ENCODE data around the gene FOXJ1.

FOXJ1 gene

GRCh38 chr17:76160896-76161528 lies 20.0 kb upstream of the FOXJ1 start:
- no peak for TF ChIP-seq OSR1 (CRISPR knock-in tag; IDR thresholded peaks at IDR 0.05)
- no peak for TF ChIP-seq ESRRG (CRISPR knock-in tag; IDR thresholded peaks at IDR 0.05)
- TF ChIP-seq SNAI2 (CRISPR knock-in tag; IDR thresholded peaks at IDR 0.05): no peak
- TF ChIP-seq ZFP3 (CRISPR knock-in tag; IDR thresholded peaks at IDR 0.05): no peak
- no peak for TF ChIP-seq RARB (CRISPR knock-in tag; IDR thresholded peaks at IDR 0.05)
- TF ChIP-seq ZFP30 (CRISPR knock-in tag; IDR thresholded peaks at IDR 0.05): no peak
- TF ChIP-seq PATZ1 (CRISPR knock-in tag; IDR thresholded peaks at IDR 0.05; ENCODE audit: borderline replicate concordance): no peak
- no peak for TF ChIP-seq ZNF70 (CRISPR knock-in tag; IDR thresholded peaks at IDR 0.05)
- no peak for TF ChIP-seq POU6F1 (CRISPR knock-in tag; IDR thresholded peaks at IDR 0.05; ENCODE audit: borderline replicate concordance, low read depth)
- no peak for TF ChIP-seq ZNF8 (CRISPR knock-in tag; IDR thresholded peaks at IDR 0.05)
- no peak for TF ChIP-seq CREB5 (CRISPR knock-in tag; IDR thresholded peaks at IDR 0.05; ENCODE audit: low read depth)
- TF ChIP-seq CSDC2 (CRISPR knock-in tag; IDR thresholded peaks at IDR 0.05): no peak
- no peak for ATAC-seq

- TF ChIP-seq SNAI2 (CRISPR knock-in tag; IDR thresholded peaks at IDR 0.05) (no peak), CREB5 (CRISPR knock-in tag; IDR thresholded peaks at IDR 0.05; ENCODE audit: low read depth) (no peak), ZNF565 (CRISPR knock-in tag; conservative IDR thresholded peaks at IDR 0.05; ENCODE audit: low read depth) (no peak)
Measured at GRCh38 chr17:76159157-76159556, 18.1 kb upstream of the FOXJ1 start.

GRCh38 chr17:76157759-76158158 lies 16.7 kb upstream of the FOXJ1 start:
- ATAC-seq: no peak
- no peak for TF ChIP-seq ISL1 (CRISPR knock-in tag; IDR thresholded peaks at IDR 0.05)
- no peak for TF ChIP-seq ZFP3 (CRISPR knock-in tag; IDR thresholded peaks at IDR 0.05)
- no peak for TF ChIP-seq TSHZ2 (CRISPR knock-in tag; IDR thresholded peaks at IDR 0.05)
- TF ChIP-seq ZNF70 (CRISPR knock-in tag; IDR thresholded peaks at IDR 0.05): no peak
- TF ChIP-seq GLIS3 (CRISPR knock-in tag; IDR thresholded peaks at IDR 0.05): no peak
- TF ChIP-seq ZC3H10 (CRISPR knock-in tag; IDR thresholded peaks at IDR 0.05): no peak
- no peak for TF ChIP-seq TOX (CRISPR knock-in tag; IDR thresholded peaks at IDR 0.05; ENCODE audit: borderline replicate concordance)
- no peak for TF ChIP-seq OSR1 (CRISPR knock-in tag; IDR thresholded peaks at IDR 0.05)

More at GRCh38 chr17:76159157-76159556, 18.1 kb upstream of the FOXJ1 start:
- ATAC-seq: no peak

- ATAC-seq: no peak
- TF ChIP-seq TSHZ2 (CRISPR knock-in tag; IDR thresholded peaks at IDR 0.05) (no peak), CSDC2 (CRISPR knock-in tag; IDR thresholded peaks at IDR 0.05) (no peak), CREB5 (CRISPR knock-in tag; IDR thresholded peaks at IDR 0.05; ENCODE audit: low read depth) (no peak), SNAI2 (CRISPR knock-in tag; IDR thresholded peaks at IDR 0.05) (no peak), PATZ1 (CRISPR knock-in tag; IDR thresholded peaks at IDR 0.05; ENCODE audit: borderline replicate concordance) (no peak), TCF4 (CRISPR knock-in tag; IDR thresholded peaks at IDR 0.05; ENCODE audit: borderline replicate concordance) (no peak), TOX (CRISPR knock-in tag; IDR thresholded peaks at IDR 0.05; ENCODE audit: borderline replicate concordance) (no peak), ZNF565 (CRISPR knock-in tag; conservative IDR thresholded peaks at IDR 0.05; ENCODE audit: low read depth) (no peak), ZFP3 (CRISPR knock-in tag; IDR thresholded peaks at IDR 0.05) (no peak), ESRRG (CRISPR knock-in tag; IDR thresholded peaks at IDR 0.05) (no peak), ZC3H10 (CRISPR knock-in tag; IDR thresholded peaks at IDR 0.05) (no peak)
Measured at GRCh38 chr17:76156662-76156991, 15.6 kb upstream of the FOXJ1 start.

Measured in SK-N-SH treated with all-trans-retinoic acid at 6 μM for 48 hours (cell line).